Progenitor cell of endocrine pancreas (in vitro differentiated cells): ENCODE data around the gene MEGF6. TPM values are rescaled to one million over a fixed set of nuclear protein-coding genes. Genes with fewer than 3 reads are reported as not detected.

Source experiments
- DNase-seq: peaks from one replicate; pipeline ENCODE4 v3.0.0; 2021; ENCODE audit warnings: low spot score; ENCODE audit not compliant: unreplicated experiment
- H3K27ac Mint-ChIP-seq: 2 replicates; pipeline ENCODE4 v1.8.0; 2021; ENCODE audit warnings: mild to moderate bottlenecking, moderate library complexity, mixed read lengths
- H3K27me3 Mint-ChIP-seq: 2 replicates; pipeline ENCODE4 v1.8.0; 2021; ENCODE audit warnings: mixed read lengths
- H3K36me3 Mint-ChIP-seq: 2 replicates; pipeline ENCODE4 v1.8.0; 2022; ENCODE audit warnings: mixed read lengths; ENCODE audit not compliant: insufficient read depth
- H3K4me1 Mint-ChIP-seq: 2 replicates; pipeline ENCODE4 v1.8.0; 2021; ENCODE audit warnings: low read depth, mixed read lengths
- H3K4me3 Mint-ChIP-seq: 2 replicates; pipeline ENCODE4 v1.8.0; 2021; ENCODE audit warnings: low read depth, mild to moderate bottlenecking, moderate library complexity, mixed read lengths
- H3K9me3 Mint-ChIP-seq: 2 replicates; pipeline ENCODE4 v1.8.0; 2021; ENCODE audit warnings: low read depth, mixed read lengths
- total RNA-seq: library from RNA; stranded (reverse); gene quantifications from 2 replicates; pipeline ENCODE4 v1.2.1, GENCODE V29; 2021
- TF ChIP-seq, protein P1 (sequence below): fragments of 200-600 bp; sonication (generic); IDR thresholded peaks from one replicate; pipeline ENCODE4 v1.5.0; 2021; ENCODE audit warnings: antibody characterized with exemption, mild to moderate bottlenecking; ENCODE audit not compliant: unreplicated experiment

The MEGF6 gene
- total RNA-seq, 1 donor from 2014 or later, result 83.8 TPM

DNA sequence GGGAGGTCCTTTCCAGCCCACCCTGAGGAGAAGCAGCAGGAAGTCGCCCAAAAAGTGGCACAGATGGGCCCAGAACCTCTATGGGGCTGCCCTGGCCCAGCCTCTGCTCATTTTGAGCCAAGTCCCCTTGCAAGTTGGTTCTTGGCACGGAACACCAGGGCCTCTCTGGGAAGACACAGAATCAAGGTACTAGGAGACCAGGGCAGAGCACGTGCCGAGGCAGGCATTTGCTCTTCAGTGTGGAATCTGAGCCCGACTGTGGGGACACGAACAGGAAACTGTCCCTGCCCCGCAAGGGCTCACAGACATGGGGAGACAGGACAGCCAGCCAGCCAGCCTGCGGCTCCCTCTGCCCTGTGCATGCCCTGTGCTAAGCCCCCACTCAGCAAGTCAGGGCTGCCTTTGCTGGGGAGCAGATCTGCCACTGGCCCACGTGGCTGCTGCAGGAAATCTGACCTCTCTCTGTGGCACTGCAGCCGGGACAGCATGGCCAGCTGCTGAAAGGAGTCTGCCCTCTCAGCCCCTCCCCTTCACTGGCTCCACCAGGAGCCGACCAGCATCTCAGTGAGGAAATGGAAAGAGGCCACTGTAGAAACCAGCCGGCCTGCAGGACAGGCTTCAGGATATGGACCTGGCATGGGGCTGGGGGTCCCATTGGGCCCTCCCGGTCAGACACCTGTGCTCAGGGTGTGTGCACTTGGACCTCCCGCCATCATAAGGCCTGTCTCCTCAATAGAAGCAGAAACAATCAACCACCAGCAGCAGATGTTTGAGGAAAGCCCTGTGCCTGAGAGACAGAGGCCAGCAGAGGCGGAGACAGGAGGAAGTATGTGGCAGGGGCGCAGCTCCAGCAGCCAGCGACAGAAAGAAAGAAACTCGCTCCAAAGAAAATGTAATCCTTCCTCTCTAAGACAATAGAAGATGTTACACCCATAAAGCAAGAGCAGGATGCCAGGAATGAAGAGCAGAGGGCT is 153.1 kb downstream of the MEGF6 start:
- no peaks in the 10 kb centered on the region for H3K36me3 Mint-ChIP-seq
- TF ChIP-seq, protein P1, sequence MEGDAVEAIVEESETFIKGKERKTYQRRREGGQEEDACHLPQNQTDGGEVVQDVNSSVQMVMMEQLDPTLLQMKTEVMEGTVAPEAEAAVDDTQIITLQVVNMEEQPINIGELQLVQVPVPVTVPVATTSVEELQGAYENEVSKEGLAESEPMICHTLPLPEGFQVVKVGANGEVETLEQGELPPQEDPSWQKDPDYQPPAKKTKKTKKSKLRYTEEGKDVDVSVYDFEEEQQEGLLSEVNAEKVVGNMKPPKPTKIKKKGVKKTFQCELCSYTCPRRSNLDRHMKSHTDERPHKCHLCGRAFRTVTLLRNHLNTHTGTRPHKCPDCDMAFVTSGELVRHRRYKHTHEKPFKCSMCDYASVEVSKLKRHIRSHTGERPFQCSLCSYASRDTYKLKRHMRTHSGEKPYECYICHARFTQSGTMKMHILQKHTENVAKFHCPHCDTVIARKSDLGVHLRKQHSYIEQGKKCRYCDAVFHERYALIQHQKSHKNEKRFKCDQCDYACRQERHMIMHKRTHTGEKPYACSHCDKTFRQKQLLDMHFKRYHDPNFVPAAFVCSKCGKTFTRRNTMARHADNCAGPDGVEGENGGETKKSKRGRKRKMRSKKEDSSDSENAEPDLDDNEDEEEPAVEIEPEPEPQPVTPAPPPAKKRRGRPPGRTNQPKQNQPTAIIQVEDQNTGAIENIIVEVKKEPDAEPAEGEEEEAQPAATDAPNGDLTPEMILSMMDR, result no peak

DNA sequence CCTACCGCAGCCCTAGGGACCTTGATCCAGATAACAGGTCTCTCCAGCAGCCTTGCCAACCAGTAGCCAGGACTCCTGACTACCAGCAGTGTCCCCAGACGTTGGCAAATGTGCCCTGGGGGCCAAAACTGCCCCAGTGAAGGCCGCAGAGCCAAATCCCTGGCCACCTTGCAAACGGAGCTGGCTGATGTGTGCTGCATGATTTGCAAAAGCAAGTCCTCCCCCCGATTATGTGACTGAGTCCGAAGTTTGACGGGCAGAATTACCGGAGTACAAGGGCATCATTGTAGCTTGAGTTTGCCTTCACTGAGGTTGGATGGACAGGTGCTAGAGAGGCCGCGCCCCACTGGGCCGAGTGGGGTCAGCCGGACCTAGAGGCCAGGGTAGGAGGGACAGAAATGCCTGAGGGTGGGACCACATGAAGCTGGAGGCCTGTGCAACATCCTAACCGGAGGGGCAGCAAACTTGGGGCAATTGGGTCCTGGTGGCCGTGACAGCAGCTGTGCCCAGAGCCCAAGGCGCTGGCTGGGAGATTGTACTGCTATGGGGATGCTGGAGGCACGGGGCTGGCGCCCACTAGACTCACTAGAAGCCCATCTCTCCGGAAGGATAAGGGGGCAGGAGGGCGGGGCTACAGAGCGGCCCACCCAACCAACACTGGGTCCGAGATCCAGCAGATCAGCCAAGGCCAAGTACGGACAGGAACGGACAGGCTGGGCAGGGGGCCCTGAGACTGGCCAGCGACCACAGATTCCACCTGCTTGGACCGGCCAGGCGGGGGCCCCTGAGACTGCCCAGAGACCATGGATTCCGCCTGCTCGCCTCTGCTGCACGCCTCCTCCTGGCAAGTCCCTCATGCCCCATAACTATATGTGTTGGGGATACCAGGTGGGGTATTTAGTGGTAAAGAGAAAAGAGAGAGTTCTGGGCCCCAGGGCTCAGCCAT is 154.1 kb downstream of the MEGF6 start:
- TF ChIP-seq, protein P1, result no peak
- H3K36me3 Mint-ChIP-seq, result no peaks in the 10 kb centered on the region
- DNase-seq, result no peak
- H3K27me3 Mint-ChIP-seq, result no peaks in the 10 kb centered on the region
- no peaks in the 10 kb centered on the region for H3K9me3 Mint-ChIP-seq
- peaks cover 20% of the 10 kb centered on the region for H3K4me1 Mint-ChIP-seq
- no peak overlapping the region for H3K4me3 Mint-ChIP-seq
- H3K27ac Mint-ChIP-seq, result no peak overlapping the region

More for the DNA sequence above, 153.1 kb downstream of the MEGF6 start:
- no peaks in the 10 kb centered on the region for H3K9me3 Mint-ChIP-seq
- no peak for DNase-seq
- H3K4me3 Mint-ChIP-seq, result no peak overlapping the region
- H3K4me1 Mint-ChIP-seq, result peaks cover 20% of the 10 kb centered on the region
- no peaks in the 10 kb centered on the region for H3K27me3 Mint-ChIP-seq
- no peak overlapping the region for H3K27ac Mint-ChIP-seq

DNA sequence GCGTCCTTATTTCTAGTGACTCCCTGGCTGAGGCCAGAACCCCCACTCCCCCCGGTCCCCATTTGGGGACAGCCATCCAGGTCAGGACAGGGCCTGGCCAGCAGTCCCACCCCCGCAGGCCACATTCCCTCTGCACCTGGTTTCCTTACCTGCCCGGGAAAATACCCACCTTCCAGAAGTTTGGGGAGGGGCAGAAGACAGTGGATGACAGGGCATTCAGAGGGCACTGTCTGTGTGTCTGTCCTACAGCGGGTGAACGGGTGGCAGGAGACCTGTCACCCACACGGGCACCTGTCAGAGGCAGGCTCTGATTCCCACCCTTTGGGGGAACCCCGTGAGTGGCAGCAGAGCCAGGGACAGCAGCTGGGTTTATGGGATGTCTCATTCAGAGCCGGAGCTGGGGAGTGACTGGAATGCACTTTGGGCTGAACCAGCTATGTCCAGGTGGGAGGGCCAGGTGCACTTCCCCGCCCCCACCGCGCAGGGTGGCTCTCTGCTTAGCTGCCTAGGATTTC is 154.8 kb downstream of the MEGF6 start:
- peaks cover 20% of the 10 kb centered on the region for H3K4me1 Mint-ChIP-seq

DNA sequence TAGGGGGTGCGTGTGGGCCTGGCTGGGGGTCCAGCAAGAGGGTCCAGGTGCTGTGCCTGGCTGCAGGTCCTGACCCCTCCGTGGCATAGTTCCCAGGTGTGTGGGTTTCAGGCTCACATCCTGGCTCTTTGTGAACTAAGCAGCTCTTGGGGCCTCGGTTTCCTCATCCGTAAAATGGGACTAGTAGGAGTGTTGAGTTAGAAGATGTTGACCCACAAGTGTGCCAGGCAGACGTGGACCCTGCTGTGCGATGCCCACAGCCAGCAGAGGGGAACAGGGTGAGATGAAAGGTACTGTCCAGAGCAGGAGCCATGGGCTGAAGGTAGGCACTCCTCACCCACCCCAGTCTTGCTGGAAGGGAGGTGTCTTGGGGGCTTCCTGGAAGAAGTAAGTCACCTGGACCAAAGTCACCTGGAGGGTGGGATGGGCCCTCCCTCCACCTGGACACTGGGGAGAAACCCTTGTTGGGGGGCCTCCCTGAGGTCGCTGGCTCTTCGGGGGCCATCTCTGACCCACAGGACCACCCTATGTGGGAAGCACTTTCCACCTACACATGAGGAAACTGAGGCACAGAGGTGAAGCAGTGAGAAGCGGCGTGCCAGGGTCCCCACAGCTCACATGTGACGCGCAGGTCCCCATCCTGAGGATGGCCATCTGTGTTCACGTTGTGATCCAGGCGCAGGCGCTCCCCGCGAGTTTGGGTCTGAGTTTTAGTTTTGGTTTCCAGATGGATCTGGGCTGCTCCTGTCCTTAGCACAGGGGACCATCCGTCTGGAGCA is 155.4 kb downstream of the MEGF6 start:
- TF ChIP-seq, protein P1, result no peak
- Mint-ChIP-seq H3K4me3 (peak overlapping the region; percentile 84), H3K4me1 (peaks cover 20% of the 10 kb centered on the region), H3K36me3 (no peaks in the 10 kb centered on the region), H3K27me3 (peaks cover 1% of the 10 kb centered on the region), H3K9me3 (no peaks in the 10 kb centered on the region), H3K27ac (peak overlapping the region; percentile 49)
- DNase-seq, result no peak

More for the DNA sequence above, 154.8 kb downstream of the MEGF6 start:
- TF ChIP-seq, protein P1, result no peak
- no peak for DNase-seq
- no peak overlapping the region for H3K27ac Mint-ChIP-seq
- no peaks in the 10 kb centered on the region for H3K27me3 Mint-ChIP-seq
- H3K36me3 Mint-ChIP-seq, result no peaks in the 10 kb centered on the region
- peak overlapping the region; percentile 84 for H3K4me3 Mint-ChIP-seq
- no peaks in the 10 kb centered on the region for H3K9me3 Mint-ChIP-seq
